HG03039 (cell line): Measurements from ENCODE around the gene WFIKKN1.
A peak's percentile ranks its signal among the peaks of the same experiment; 100 is the strongest.

Experiments
- ATAC-seq: cut with Tn5 transposase; IDR thresholded peaks from one replicate; pipeline ENCODE4 v1.9.1; 2021; ENCODE audit warnings: mild to moderate bottlenecking, moderate library complexity; ENCODE audit not compliant: unreplicated experiment

WFIKKN1 gene

GRCh38 chr16:651844-652243 is 21.1 kb downstream of the WFIKKN1 start:
- ATAC-seq: no peak

- no peak for ATAC-seq
Measured at GRCh38 chr16:652454-653305, 21.9 kb downstream of the WFIKKN1 start.

- ATAC-seq: no peak
Measured at GRCh38 chr16:654034-654433, 23.2 kb downstream of the WFIKKN1 start.

- no peak for ATAC-seq
Measured at GRCh38 chr16:657487-657886, 26.7 kb downstream of the WFIKKN1 start.

GRCh38 chr16:658679-659571 is 28.1 kb downstream of the WFIKKN1 start:
- no peak for ATAC-seq

- no peak for ATAC-seq
Measured at GRCh38 chr16:659618-660017, 28.8 kb downstream of the WFIKKN1 start.

GRCh38 chr16:660132-660458 is 29.3 kb downstream of the WFIKKN1 start:
- ATAC-seq: no peak

- ATAC-seq: no peak
Measured at GRCh38 chr16:660459-661183, 29.8 kb downstream of the WFIKKN1 start.

GRCh38 chr16:661184-661821 is 30.5 kb downstream of the WFIKKN1 start:
- ATAC-seq: no peak

GRCh38 chr16:662095-662494 is 31.3 kb downstream of the WFIKKN1 start:
- no peak for ATAC-seq

- ATAC-seq: no peak
Measured at GRCh38 chr16:662597-662996, 31.8 kb downstream of the WFIKKN1 start.

GRCh38 chr16:666572-666971 is 35.8 kb downstream of the WFIKKN1 start:
- ATAC-seq: no peak

GRCh38 chr16:667113-667779 is 36.5 kb downstream of the WFIKKN1 start:
- no peak for ATAC-seq

- peak; percentile 74 for ATAC-seq
Measured at GRCh38 chr16:667780-668518, 37.2 kb downstream of the WFIKKN1 start, which contains the start of gene RHOT2. Gene RHOT2, plus strand, starts transcription at chr16:668132. Its CDS starts 68 bp downstream, at chr16:668200.

- ATAC-seq: no peak
Measured at GRCh38 chr16:668519-669171, 37.9 kb downstream of the WFIKKN1 start.

GRCh38 chr16:669666-670065 is 38.9 kb downstream of the WFIKKN1 start:
- no peak for ATAC-seq

- ATAC-seq: no peak
Measured at GRCh38 chr16:670485-671352, 39.9 kb downstream of the WFIKKN1 start.
